ENCODE measurements around the gene CCZ1B. TPM values are rescaled to one million over a fixed set of nuclear protein-coding genes. Genes with fewer than 3 reads are reported as not detected.
"Not testable (repeated sequence)": the region's sequence is repeated elsewhere in the genome, so short reads cannot be mapped to it uniquely, and the experiment has no call there.

Gene CCZ1B
- total RNA-seq, 1 donor from 2014 or later: 71.5 TPM

DNA sequence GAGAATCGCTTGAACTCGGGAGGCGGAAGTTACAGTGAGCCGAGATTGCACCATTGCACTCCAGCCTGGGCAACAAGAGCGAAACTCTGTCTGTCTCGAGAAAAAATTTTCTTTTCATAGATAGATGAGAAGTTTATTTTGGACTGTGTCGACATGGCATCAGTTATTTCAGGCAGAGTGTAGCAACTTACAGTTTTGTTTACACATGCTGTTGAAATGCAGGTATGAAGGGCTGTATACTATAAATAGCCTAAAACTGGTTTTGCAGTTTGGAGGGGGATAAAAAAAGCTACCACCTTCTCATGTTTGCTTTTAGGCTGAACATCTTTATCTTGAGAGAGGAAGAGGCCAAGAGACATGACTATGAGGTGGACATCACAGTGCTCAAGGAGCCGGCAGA is 28.0 kb downstream of the CCZ1B start:
- H3K4me1 Mint-ChIP-seq (ENCODE audit: low read depth); H3K9me3 Mint-ChIP-seq (ENCODE audit: low read depth); H3K27ac Mint-ChIP-seq; H3K27me3 Mint-ChIP-seq; H3K36me3 Mint-ChIP-seq (ENCODE audit: insufficient read depth); DNase-seq (ENCODE audit: low spot score, unreplicated experiment); H3K4me3 Mint-ChIP-seq (ENCODE audit: low read depth): not testable (repeated sequence)

DNA sequence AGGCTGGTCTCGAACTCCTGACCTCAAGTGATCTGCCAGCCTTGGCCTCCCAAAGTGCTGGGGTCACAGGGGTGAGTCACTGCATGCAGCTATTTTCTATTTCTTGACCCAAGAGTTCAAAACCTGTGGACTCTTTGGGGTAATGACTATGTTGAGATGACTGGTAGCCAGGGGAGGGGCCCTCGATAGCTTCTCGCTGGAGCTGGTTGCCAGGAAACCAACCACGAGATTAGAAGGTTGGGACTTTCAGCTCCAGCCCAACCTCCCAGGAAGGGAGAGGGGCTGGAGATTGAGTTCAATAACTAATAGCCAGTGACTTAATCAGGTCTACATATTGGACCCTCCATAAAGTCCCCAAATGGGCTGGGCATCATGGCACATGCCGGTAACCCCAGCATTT is 28.9 kb downstream of the CCZ1B start:
- not testable (repeated sequence) for H3K36me3 Mint-ChIP-seq (ENCODE audit: insufficient read depth); H3K9me3 Mint-ChIP-seq (ENCODE audit: low read depth); H3K27ac Mint-ChIP-seq; H3K27me3 Mint-ChIP-seq; H3K4me1 Mint-ChIP-seq (ENCODE audit: low read depth); H3K4me3 Mint-ChIP-seq (ENCODE audit: low read depth); DNase-seq (ENCODE audit: low spot score, unreplicated experiment)

- H3K9me3 Mint-ChIP-seq (ENCODE audit: low read depth); H3K4me1 Mint-ChIP-seq (ENCODE audit: low read depth); DNase-seq (ENCODE audit: low spot score, unreplicated experiment); H3K27ac Mint-ChIP-seq; H3K36me3 Mint-ChIP-seq (ENCODE audit: insufficient read depth); H3K4me3 Mint-ChIP-seq (ENCODE audit: low read depth); H3K27me3 Mint-ChIP-seq: not testable (repeated sequence)
Measured at GRCh38 chr7:6794276-6794675, 31.8 kb downstream of the CCZ1B start.

- DNase-seq (ENCODE audit: low spot score, unreplicated experiment); H3K27ac Mint-ChIP-seq; H3K27me3 Mint-ChIP-seq; H3K4me3 Mint-ChIP-seq (ENCODE audit: low read depth); H3K9me3 Mint-ChIP-seq (ENCODE audit: low read depth); H3K36me3 Mint-ChIP-seq (ENCODE audit: insufficient read depth); H3K4me1 Mint-ChIP-seq (ENCODE audit: low read depth): not testable (repeated sequence)
Measured at GRCh38 chr7:6792113-6792872, 33.8 kb downstream of the CCZ1B start.

DNA sequence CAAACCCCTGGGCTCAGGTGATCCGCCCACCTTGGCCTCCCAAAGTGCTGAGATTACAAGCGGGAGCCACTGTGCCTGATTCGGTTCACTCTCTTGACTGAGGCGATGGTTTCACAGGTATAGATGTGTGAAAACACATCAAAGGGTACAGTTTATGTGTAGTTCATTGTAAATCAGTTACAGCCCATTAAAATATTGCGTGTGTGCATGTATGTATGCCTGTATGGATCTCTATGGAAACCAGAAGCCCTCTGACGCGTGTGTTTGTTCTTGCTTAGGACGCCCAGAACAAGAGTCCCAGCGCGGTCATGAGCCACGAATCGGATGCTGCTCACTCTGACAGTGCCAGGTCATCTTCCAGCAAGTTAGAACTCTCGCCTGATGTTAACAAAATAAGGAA is 36.7 kb downstream of the CCZ1B start:
- not testable (repeated sequence) for DNase-seq (ENCODE audit: low spot score, unreplicated experiment); H3K4me1 Mint-ChIP-seq (ENCODE audit: low read depth); H3K27me3 Mint-ChIP-seq; H3K36me3 Mint-ChIP-seq (ENCODE audit: insufficient read depth); H3K27ac Mint-ChIP-seq; H3K9me3 Mint-ChIP-seq (ENCODE audit: low read depth); H3K4me3 Mint-ChIP-seq (ENCODE audit: low read depth)

DNA sequence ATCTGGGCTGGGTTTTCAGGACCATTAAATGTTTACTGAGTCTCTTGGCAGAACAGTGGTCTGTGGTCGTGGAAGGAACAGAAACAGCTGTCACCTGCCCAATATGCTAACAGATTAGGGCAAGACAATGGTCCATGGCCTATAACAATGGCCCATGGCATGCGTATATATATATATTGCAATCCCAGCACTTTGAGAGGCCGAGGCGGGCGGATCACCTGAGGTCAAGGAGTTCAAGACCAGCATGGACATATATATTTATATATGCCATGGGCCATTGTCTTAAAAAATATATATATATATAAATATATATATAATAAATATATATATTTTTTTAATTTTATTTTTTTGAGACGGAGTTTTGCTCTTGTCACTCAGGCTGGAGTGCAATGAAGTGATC is 44.5 kb downstream of the CCZ1B start:
- not testable (repeated sequence) for H3K9me3 Mint-ChIP-seq (ENCODE audit: low read depth); DNase-seq (ENCODE audit: low spot score, unreplicated experiment); H3K4me3 Mint-ChIP-seq (ENCODE audit: low read depth); H3K36me3 Mint-ChIP-seq (ENCODE audit: insufficient read depth); H3K27ac Mint-ChIP-seq; H3K4me1 Mint-ChIP-seq (ENCODE audit: low read depth); H3K27me3 Mint-ChIP-seq

DNA sequence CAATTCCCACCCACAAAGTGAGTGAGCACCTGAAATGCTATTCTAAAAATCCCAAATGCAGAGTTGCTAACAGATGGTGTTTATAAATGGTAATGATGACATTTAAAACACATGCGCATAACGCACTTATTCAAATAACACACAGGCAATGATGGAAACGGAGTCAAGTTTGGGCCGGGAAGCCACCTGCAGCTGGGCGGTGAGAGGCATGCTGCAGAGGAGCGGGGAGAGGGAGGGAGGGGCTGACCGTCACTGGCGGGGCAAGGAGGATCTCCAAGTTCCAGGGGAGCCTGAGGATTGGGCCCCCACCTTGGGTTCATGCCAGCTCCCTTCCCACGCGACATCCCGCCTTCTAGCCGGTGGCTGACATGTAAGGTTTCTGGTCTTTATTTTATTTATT is 64.9 kb downstream of the CCZ1B start:
- not testable (repeated sequence) for H3K27ac Mint-ChIP-seq; DNase-seq (ENCODE audit: low spot score, unreplicated experiment); H3K36me3 Mint-ChIP-seq (ENCODE audit: insufficient read depth); H3K27me3 Mint-ChIP-seq; H3K9me3 Mint-ChIP-seq (ENCODE audit: low read depth); H3K4me1 Mint-ChIP-seq (ENCODE audit: low read depth); H3K4me3 Mint-ChIP-seq (ENCODE audit: low read depth)

DNA sequence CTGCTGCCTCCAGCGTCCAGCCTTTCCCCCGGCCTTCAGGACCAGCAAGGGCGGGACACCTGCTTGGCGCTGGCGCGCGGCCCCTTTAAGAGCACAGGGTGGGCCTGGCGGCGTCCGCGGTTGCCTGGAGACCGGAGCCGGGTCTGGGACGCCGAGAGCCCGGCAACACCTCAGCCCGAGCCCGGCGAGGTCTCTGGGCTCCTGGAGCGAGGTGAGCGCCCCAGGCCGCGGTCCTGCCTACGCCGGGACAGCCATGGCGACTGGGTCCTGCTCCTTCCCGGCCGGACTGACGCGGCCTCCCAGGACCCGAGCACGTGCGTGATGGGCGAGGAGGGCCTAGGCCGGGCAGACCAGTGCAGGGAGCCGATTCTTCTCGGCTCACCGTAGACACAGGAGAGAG is 72.1 kb downstream of the CCZ1B start, which contains the start of gene RSPH10B2:
Gene RSPH10B2, plus strand, starts transcription at position 140 of the 400 bp plus-strand sequence. CDS start 3,575 bp downstream, outside the sequence.
- not testable (repeated sequence) for H3K4me3 Mint-ChIP-seq (ENCODE audit: low read depth); DNase-seq (ENCODE audit: low spot score, unreplicated experiment); H3K27ac Mint-ChIP-seq; H3K9me3 Mint-ChIP-seq (ENCODE audit: low read depth); H3K27me3 Mint-ChIP-seq; H3K36me3 Mint-ChIP-seq (ENCODE audit: insufficient read depth); H3K4me1 Mint-ChIP-seq (ENCODE audit: low read depth)

DNA sequence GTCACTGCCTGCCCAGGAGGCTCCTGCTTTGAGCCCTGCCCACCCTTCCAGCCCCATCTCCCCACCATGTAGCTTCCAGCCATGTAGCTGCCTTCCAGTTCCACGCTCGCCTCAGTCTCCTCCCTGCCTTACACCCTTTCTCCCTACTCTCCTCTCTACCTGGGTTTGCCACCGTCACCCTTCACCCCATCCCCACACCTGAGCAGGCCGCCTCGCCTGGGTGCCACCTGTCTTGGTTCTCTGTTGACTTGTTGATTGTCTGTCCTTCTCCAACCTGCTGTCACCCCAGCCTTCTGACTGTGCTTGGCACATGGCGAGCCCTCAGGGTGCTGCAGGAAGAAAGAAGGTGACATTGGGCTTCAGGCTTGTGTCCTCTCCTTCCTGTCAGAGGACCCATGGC is 75.9 kb downstream of the CCZ1B start:
- H3K27me3 Mint-ChIP-seq; H3K4me3 Mint-ChIP-seq (ENCODE audit: low read depth); H3K4me1 Mint-ChIP-seq (ENCODE audit: low read depth); DNase-seq (ENCODE audit: low spot score, unreplicated experiment); H3K9me3 Mint-ChIP-seq (ENCODE audit: low read depth); H3K36me3 Mint-ChIP-seq (ENCODE audit: insufficient read depth); H3K27ac Mint-ChIP-seq: not testable (repeated sequence)

DNA sequence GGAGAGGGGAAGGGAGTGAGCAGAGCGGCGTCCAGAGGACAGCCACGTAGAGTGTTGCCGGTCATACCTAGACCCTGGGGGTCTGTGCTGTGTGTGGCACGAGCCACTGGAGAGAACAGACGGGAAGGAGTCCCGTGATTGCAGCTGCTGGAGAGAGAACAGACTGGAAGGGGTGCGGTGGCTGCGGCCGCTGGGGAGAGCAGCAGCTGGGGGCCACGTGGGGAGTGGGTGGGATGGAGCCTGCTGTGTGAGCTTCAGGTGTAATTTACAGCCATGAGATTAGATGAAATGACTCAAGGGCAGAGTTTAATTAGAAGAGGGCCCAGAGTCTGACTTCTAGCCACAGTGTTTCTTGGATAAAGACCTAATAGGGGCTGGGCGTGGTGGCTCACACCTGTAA is 76.7 kb downstream of the CCZ1B start:
- H3K4me3 Mint-ChIP-seq (ENCODE audit: low read depth); H3K27me3 Mint-ChIP-seq; H3K36me3 Mint-ChIP-seq (ENCODE audit: insufficient read depth); H3K9me3 Mint-ChIP-seq (ENCODE audit: low read depth); DNase-seq (ENCODE audit: low spot score, unreplicated experiment); H3K4me1 Mint-ChIP-seq (ENCODE audit: low read depth); H3K27ac Mint-ChIP-seq: not testable (repeated sequence)

Other genes with a start within 250 kb of the CCZ1B start
- 83.4 and 86.5 TPM in 2 replicates for gene ZDHHC4, start 248.8 kb downstream of the CCZ1B start, total RNA-seq
- gene INTS15, start 236.3 kb downstream of the CCZ1B start, total RNA-seq: 48.6 and 57.1 TPM in 2 replicates
- 13.7 and 14.3 TPM in 2 replicates for gene ZNF853, start 210.7 kb downstream of the CCZ1B start, total RNA-seq
- 59.6 and 59.7 TPM in 2 replicates for gene ZNF316, start 189.0 kb downstream of the CCZ1B start, total RNA-seq
- 25.7 and 28.8 TPM in 2 replicates for gene ZNF12, start 119.3 kb downstream of the CCZ1B start, total RNA-seq
- 2.8 and 3.6 TPM in 2 replicates for gene RSPH10B2, start 72.2 kb downstream of the CCZ1B start, total RNA-seq